ENCODE data around the gene CCR5AS.

GRCh38 chr3:46393011-46393410 lies 13.9 kb downstream of the CCR5AS start:
- TF ChIP-seq CTCF (IDR thresholded peaks at IDR 0.05) (no peak), POLR2A (IDR thresholded peaks at IDR 0.05) (no peak), POLR2AphosphoS5 (IDR thresholded peaks at IDR 0.05; ENCODE audit: insufficient read depth in 1 of 2, low read depth in 1 of 2) (no peak)

Measured in vagina (tissue), 2 donors.